HG02763 (cell line): Measurements from ENCODE around the gene CES4A.

Source experiments
- ATAC-seq: cut with Tn5 transposase; IDR thresholded peaks from one replicate; pipeline ENCODE4 v1.9.1; 2021; ENCODE audit warnings: mild to moderate bottlenecking, moderate library complexity; ENCODE audit not compliant: unreplicated experiment

Gene CES4A

GRCh38 chr16:67017810-67018488, 29.6 kb downstream of the CES4A start:
- ATAC-seq = peak; percentile 62

- ATAC-seq = no peak
Observed at GRCh38 chr16:67019171-67019570, 30.8 kb downstream of the CES4A start.

- ATAC-seq = no peak
Observed at GRCh38 chr16:67021321-67021720, 32.9 kb downstream of the CES4A start.

DNA sequence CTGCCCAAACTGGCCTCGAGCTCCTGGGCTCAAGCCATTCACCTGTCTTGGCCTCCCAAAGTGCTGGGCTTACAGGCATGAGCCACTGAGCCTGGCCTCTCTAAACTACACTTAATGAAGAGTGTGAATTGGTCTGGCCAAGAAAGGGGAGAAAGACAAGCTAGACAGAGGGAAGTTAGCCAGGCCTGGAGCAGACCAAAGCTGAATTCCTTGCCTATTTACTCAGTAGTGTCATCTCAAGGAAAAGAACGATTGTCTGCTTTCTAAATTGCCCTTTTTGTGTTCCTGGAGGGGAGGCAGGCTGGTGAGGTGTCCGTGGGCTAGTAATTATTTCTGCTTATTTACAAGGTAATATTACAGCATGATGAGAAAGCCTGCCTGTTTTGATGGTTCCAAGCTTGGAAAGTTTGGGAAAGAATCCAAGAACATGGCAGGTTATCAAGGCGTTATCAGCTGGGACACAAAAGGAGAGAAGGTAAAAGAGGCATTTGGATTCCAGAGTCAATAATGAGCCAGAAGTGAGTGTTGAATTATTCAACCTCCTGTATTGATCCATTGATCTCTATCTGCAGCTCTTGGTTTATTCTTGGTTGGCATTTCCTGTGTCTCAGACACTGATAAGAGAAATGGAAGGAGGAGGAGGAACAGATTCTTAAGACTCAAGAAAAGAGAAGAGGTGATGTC, 34.3 kb downstream of the CES4A start:
- no peak for ATAC-seq

GRCh38 chr16:67023689-67024088, 35.3 kb downstream of the CES4A start:
- no peak for ATAC-seq

DNA sequence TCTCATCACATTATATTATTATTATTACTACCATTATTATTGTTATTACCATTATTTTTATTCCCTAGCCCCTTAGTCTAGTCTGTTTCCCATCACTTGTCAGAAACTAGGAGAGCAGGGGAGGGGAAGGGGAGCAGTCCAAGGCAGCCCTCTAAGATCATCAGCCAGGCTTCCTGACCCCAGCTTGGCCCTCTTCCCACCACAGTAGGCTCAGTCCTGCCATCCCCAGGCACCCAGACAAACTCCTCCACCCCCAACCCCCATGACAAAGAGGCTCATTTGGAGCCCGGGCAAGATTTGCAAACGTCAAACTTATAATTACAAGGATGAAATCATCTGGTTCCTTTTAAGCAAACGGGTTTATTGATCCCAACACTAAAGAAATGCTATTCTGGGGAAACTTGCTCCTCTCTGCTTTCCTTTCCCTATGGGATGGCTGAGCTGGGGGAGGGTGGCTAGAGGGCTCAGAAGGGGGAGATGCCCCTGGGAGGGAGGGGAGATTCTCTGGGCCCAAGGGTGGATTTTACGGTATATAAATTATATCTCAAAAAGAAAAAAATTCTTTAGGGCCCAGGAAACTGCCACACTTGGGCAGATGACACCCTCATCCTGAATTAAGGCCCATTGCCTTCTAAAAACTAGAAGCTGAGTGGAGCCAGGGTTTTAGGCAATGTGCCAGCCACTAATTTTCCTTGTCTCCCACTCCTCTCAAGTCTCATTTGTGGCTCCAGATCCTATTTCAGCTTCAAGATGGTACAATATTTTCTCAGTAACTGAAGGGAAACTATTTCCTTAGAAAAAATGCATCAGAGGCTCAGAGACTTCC, 36.2 kb downstream of the CES4A start:
- ATAC-seq = no peak

DNA sequence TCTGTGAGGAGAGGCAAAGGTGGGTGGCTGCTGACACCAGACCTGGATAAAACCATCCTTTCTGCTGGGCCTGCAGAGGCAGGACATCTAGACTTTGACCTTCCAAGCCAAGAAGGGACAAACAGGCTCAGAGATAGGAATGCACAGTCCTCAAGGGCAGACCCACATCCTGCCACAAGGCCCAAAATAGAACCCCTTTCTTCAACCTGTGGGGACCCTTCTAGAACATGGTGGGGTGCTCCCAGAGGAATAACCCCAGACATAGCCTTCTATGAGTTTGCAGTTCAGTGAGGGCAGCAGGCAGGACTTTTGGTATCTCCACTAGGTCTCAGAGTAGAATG, 36.8 kb downstream of the CES4A start:
- ATAC-seq = no peak

GRCh38 chr16:67026570-67026969, 38.2 kb downstream of the CES4A start:
- no peak for ATAC-seq

- no peak for ATAC-seq
Observed at GRCh38 chr16:67027046-67027445, 38.7 kb downstream of the CES4A start.

DNA sequence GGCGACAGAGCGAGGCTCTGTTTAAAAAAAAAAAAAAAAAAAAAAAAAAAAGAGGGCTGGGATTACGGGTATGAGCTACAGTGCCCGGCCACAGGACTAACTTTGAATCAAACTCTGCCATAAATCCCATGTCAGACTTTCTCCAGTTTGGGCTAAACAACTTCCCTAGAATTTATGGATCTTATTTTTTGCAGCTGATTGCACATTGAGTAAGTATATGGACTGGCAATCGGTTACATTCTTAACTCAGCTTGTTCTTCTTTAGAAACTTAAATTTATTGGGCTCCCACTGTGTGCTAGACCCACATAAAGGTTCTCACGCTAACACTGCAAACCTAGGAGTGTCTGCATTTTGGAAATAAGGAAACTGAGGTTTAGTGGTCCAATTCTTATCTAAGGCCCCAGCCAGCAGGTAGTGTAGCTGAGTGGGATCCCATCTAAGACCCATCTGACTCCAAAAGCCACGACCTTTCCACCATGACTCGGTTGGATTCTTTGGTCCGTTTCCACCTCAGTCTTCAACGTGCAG, 39.8 kb downstream of the CES4A start:
- ATAC-seq = no peak

DNA sequence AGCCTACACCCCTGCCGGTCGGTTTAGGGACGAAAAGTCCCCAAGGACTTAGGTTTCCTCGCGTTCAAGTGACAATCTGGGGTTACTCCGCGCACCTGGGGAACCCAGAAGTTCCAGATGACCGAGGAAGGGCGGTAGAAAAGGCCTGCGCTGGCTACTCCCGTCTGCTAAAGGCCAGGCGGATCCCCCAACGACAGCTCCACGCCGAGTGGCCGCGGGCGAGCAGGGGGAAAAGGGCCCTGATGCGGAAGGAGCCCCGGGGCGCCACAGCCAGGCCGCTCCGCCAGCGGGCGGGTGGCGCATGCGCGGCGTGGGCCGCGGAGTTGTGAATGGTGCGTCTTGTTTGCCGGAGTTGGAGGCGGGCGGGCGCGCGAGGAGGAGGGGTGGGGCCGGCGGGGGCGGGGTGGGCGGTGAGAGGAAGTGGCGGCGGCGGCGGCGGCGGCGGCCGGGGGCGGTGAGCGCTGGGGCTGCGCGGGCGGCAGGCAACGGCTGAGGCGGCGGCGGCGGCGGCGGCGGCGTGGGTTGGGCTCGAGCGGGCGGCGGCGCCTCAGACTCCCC, 40.4 kb downstream of the CES4A start, which contains the start of gene CBFB:
TSS of gene CBFB (plus strand) at position 454 of the 558 bp plus-strand sequence. CDS start 259 bp downstream, outside the sequence.
- peak; percentile 69 for ATAC-seq

GRCh38 chr16:67029254-67030096, 41.1 kb downstream of the CES4A start:
- ATAC-seq = peak; percentile 40

DNA sequence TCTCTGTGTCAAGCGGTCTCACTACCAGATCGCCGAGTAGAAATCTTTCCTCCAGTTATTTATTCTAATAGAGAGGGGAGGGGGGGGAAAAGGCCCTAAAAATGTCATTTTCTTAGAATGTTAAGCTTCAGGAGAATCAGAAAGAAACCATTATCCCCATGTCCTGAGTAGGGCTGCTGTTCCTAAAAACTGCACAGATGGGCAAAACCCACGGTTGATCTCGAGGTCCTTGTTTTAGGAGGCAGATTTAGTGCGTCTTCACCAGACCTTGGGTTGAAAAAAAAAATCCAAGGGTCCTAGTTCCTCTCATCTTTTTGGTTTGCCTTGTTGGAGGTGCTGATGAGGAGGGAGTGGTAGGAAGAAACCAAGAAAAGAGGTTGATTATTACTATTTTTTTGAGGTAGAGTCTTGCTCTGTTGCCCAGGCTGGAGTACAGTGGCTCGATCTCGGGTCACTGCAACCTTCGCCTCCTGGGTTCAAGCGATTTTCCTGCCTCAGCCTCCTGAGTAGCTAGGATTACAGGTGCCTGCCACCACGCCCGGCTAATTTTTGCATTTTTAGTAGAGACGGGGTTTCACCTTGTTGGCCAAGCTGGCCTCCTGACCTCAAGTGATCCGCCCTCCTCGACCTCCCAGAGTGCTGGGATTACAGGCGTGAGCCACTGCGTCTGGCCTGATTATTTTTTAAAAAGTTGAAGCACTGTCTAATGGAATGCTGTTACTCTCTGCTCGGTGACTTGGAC, 42.0 kb downstream of the CES4A start:
- ATAC-seq = no peak

- ATAC-seq = no peak
Observed at GRCh38 chr16:67034487-67034886, 46.1 kb downstream of the CES4A start.

DNA sequence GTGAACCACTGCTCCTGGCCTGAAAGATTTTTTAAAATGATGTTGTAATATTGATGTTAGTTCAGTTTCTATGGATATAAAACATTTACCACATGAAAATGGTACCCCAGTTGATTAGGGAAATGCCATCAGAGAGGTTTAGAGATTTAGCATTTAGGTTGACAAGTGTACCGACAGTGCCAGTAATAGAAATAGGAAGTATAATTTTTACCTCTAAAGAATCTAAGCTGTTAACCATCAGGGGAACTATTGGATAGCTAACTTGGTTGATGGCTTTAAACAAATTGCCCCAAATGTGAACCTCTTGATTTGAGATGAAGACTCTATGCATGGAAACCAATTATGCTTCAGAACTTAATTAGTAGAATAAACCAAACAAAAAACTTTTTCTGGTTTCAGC, 47.0 kb downstream of the CES4A start:
- ATAC-seq = no peak

DNA sequence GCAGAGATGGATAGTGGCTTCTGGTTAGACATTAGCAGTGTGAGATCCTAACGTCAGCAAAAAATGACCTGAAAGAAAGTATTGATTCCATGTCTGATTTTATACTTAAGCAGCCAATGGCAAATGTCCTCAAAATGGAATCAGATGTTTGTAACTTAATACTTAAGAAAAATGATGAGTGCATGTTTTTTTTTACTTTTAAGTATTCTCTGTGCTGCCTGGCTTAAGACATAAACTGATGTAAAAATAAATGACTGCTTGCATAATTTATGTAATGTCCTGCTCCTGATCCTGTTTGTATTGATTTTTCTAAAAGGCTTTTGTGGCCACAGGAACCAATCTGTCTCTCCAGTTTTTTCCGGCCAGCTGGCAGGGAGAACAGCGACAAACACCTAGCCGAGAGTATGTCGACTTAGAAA, 47.9 kb downstream of the CES4A start:
- ATAC-seq = no peak

GRCh38 chr16:67039260-67040020, 51.1 kb downstream of the CES4A start:
- no peak for ATAC-seq

DNA sequence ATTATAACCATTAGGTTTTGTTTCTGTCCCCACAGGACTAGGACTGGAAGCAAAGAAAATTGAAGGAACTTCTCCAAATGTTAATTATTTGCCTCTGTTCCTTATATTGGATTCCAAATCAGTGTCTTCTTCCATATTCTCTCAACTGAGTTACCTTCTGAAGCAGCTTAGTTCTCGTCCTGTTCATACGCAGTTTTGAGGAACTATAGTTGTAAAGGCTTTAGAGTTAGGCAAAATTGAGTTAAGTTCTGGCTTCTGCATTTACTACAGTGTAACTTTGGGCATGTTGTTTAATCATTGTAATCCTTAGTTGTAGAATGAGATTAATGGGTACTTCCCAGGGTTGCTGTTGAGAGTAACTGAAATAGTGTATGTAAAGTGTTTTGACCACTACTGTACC, 51.8 kb downstream of the CES4A start:
- no peak for ATAC-seq

- no peak for ATAC-seq
Observed at GRCh38 chr16:67040906-67041305, 52.5 kb downstream of the CES4A start.
